ENCODE measurements around the gene TUBGCP6.

The TUBGCP6 gene

DNA sequence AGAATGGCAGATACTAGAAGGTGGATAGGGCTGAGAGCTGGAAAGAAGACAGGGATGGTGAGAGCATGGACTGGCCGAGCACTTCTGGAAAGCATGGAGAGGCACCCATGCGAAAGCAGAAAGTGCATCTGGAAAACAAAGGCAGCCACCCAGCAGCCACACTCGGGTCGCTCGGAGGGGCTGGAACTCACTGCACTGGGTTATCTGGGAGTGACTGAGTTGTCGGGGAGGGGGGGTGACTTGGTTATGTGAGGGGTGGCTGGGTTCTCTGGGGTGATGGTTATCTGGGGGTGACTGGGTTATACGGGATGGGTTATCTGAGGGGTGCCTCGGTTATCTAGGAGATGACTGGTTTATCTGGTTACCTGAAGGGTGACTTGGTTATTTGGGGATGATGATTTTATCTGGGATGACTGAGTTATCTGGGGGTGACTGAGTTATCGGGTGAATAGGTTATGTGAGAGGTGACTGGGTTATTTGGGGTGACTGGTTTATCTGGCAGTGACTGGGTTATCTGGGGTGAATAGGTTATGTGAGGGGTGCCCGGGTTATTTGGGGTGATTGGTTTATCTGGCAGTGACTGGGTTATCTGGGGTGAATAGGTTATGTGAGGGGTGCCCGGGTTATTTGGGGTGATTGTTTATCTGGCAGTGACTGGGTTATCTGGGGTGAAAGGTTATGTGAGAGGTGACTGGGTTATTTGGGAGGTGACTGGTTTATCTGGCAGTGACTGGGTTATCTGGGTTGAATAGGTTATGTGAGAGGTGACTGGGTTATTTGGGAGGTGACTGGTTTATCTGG lies 76.9 kb downstream of the TUBGCP6 start:
- DNase-seq (ENCODE audit: low spot score), result no peak
